Activated T-helper 1 cell treated with anti-CD3 and anti-CD28 coated beads, Interleukin-12 subunit alpha, Interleukin-12 subunit beta, Interleukin-2, Interleukin-4 antibody, amounts not matched to agents 30 ng/mL and 10 ng/mL and 1 ng/mL, durations not matched to agents 14 hours and 24 hours and 36 hours (primary cell): ENCODE results near the gene DKKL1. TPM values are rescaled to one million over a fixed set of nuclear protein-coding genes. Genes with fewer than 3 reads are reported as not detected.

Experiments used
- DNase-seq: peaks from one replicate; pipeline ENCODE4 v3.0.0; 2021; ENCODE audit warnings: low spot score
- H3K27ac Mint-ChIP-seq: one replicate; pipeline ENCODE4 v1.8.0; 2021; ENCODE audit warnings: mild to moderate bottlenecking, mixed read lengths
- H3K27me3 Mint-ChIP-seq: one replicate; pipeline ENCODE4 v1.8.0; 2022; ENCODE audit warnings: mild to moderate bottlenecking, moderate library complexity, mixed read lengths; ENCODE audit not compliant: insufficient read depth
- H3K36me3 Mint-ChIP-seq: one replicate; pipeline ENCODE4 v1.8.0; 2021; ENCODE audit warnings: low read depth, mixed read lengths
- H3K4me1 Mint-ChIP-seq: one replicate; pipeline ENCODE4 v1.8.0; 2021; ENCODE audit warnings: low read depth, mixed read lengths
- H3K4me3 Mint-ChIP-seq: one replicate; pipeline ENCODE4 v1.8.0; 2021; ENCODE audit warnings: mild to moderate bottlenecking, moderate library complexity, mixed read lengths
- H3K9me3 Mint-ChIP-seq: one replicate; pipeline ENCODE4 v1.8.0; 2021; ENCODE audit warnings: mixed read lengths
- intact Hi-C: fragments of 100-400 bp; cut with micrococcal nuclease; formaldehyde crosslinking; loops from one replicate; pipeline ENCODE4 v1.15.1; 2024
- total RNA-seq: library from RNA; stranded (reverse); gene quantifications from 2 replicates; pipeline ENCODE4 v1.2.3, GENCODE V29; 2022

The DKKL1 gene
- total RNA-seq, 1 donor from 2014 or later, result not detected

GRCh38 chr19:49340865-49341718 is 22.6 kb upstream of the DKKL1 start:
- intact Hi-C loops, result no loop called here
- peaks cover 29% of the 10 kb centered on the region for H3K36me3 Mint-ChIP-seq
- DNase-seq, result no peak
- no peaks in the 10 kb centered on the region for H3K9me3 Mint-ChIP-seq
- no peak overlapping the region for H3K27ac Mint-ChIP-seq
- no peaks in the 10 kb centered on the region for H3K27me3 Mint-ChIP-seq
- H3K4me3 Mint-ChIP-seq, result no peak overlapping the region
- H3K4me1 Mint-ChIP-seq, result peaks cover 28% of the 10 kb centered on the region

- Mint-ChIP-seq H3K4me3 (no peak overlapping the region), H3K27ac (no peak overlapping the region), H3K36me3 (peaks cover 27% of the 10 kb centered on the region), H3K4me1 (peaks cover 22% of the 10 kb centered on the region), H3K27me3 (no peaks in the 10 kb centered on the region), H3K9me3 (no peaks in the 10 kb centered on the region)
- DNase-seq, result no peak
- intact Hi-C loops, result no loop called here
Measured at GRCh38 chr19:49342291-49342721, 21.4 kb upstream of the DKKL1 start.

- intact Hi-C loops, result no loop called here
- Mint-ChIP-seq H3K4me1 (peaks cover 21% of the 10 kb centered on the region), H3K27ac (no peak overlapping the region), H3K27me3 (no peaks in the 10 kb centered on the region), H3K9me3 (no peaks in the 10 kb centered on the region), H3K4me3 (no peak overlapping the region), H3K36me3 (peaks cover 22% of the 10 kb centered on the region)
- no peak for DNase-seq
Measured at GRCh38 chr19:49343123-49343522, 20.6 kb upstream of the DKKL1 start.

GRCh38 chr19:49344505-49345423 is 18.9 kb upstream of the DKKL1 start:
- no peak for DNase-seq
- Mint-ChIP-seq H3K4me3 (no peak overlapping the region), H3K9me3 (no peaks in the 10 kb centered on the region), H3K27me3 (no peaks in the 10 kb centered on the region), H3K27ac (no peak overlapping the region), H3K4me1 (peaks cover 14% of the 10 kb centered on the region), H3K36me3 (peaks cover 12% of the 10 kb centered on the region)
- intact Hi-C loops, result no loop called here

- no peak for DNase-seq
- H3K27ac Mint-ChIP-seq, result no peak overlapping the region
- H3K27me3 Mint-ChIP-seq, result peaks cover 3% of the 10 kb centered on the region
- intact Hi-C loops, result no loop called here
- H3K9me3 Mint-ChIP-seq, result no peaks in the 10 kb centered on the region
- H3K4me1 Mint-ChIP-seq, result peaks cover 6% of the 10 kb centered on the region
- H3K36me3 Mint-ChIP-seq, result peaks cover 4% of the 10 kb centered on the region
- no peak overlapping the region for H3K4me3 Mint-ChIP-seq
Measured at GRCh38 chr19:49347191-49347590, 16.5 kb upstream of the DKKL1 start.

GRCh38 chr19:49347835-49348234 is 15.8 kb upstream of the DKKL1 start:
- Mint-ChIP-seq H3K4me1 (peaks cover 6% of the 10 kb centered on the region), H3K4me3 (no peak overlapping the region), H3K27me3 (peaks cover 3% of the 10 kb centered on the region), H3K9me3 (no peaks in the 10 kb centered on the region), H3K27ac (no peak overlapping the region), H3K36me3 (peaks cover 4% of the 10 kb centered on the region)
- intact Hi-C loops, result no loop called here
- DNase-seq, result no peak

GRCh38 chr19:49348305-49349189 is 15.1 kb upstream of the DKKL1 start:
- no peak for DNase-seq
- no peaks in the 10 kb centered on the region for H3K9me3 Mint-ChIP-seq
- peaks cover 6% of the 10 kb centered on the region for H3K4me1 Mint-ChIP-seq
- H3K36me3 Mint-ChIP-seq, result peaks cover 4% of the 10 kb centered on the region
- H3K4me3 Mint-ChIP-seq, result no peak overlapping the region
- intact Hi-C loops, result no loop called here
- H3K27me3 Mint-ChIP-seq, result peaks cover 3% of the 10 kb centered on the region
- no peak overlapping the region for H3K27ac Mint-ChIP-seq

- Mint-ChIP-seq H3K4me3 (no peak overlapping the region), H3K9me3 (no peaks in the 10 kb centered on the region), H3K27ac (no peak overlapping the region), H3K36me3 (peaks cover 3% of the 10 kb centered on the region), H3K27me3 (peaks cover 3% of the 10 kb centered on the region), H3K4me1 (peaks cover 5% of the 10 kb centered on the region)
- intact Hi-C loops, result no loop called here
- DNase-seq, result no peak
Measured at GRCh38 chr19:49349567-49349966, 14.1 kb upstream of the DKKL1 start.

GRCh38 chr19:49355909-49356353 is 7.7 kb upstream of the DKKL1 start:
- Mint-ChIP-seq H3K36me3 (no peaks in the 10 kb centered on the region), H3K4me1 (peaks cover 11% of the 10 kb centered on the region), H3K27ac (no peak overlapping the region), H3K9me3 (no peaks in the 10 kb centered on the region), H3K4me3 (no peak overlapping the region), H3K27me3 (peaks cover 33% of the 10 kb centered on the region)
- intact Hi-C loops, result no loop called here
- no peak for DNase-seq

- H3K4me1 Mint-ChIP-seq, result peaks cover 15% of the 10 kb centered on the region
- no peaks in the 10 kb centered on the region for H3K9me3 Mint-ChIP-seq
- H3K36me3 Mint-ChIP-seq, result no peaks in the 10 kb centered on the region
- intact Hi-C loops, result no loop called here
- H3K27me3 Mint-ChIP-seq, result peaks cover 33% of the 10 kb centered on the region
- DNase-seq, result no peak
- H3K4me3 Mint-ChIP-seq, result no peak overlapping the region
- no peak overlapping the region for H3K27ac Mint-ChIP-seq
Measured at GRCh38 chr19:49356382-49356781, 7.3 kb upstream of the DKKL1 start.

GRCh38 chr19:49357186-49357585 is 6.5 kb upstream of the DKKL1 start:
- H3K4me1 Mint-ChIP-seq, result peaks cover 16% of the 10 kb centered on the region
- intact Hi-C loops, result no loop called here
- H3K27me3 Mint-ChIP-seq, result peaks cover 40% of the 10 kb centered on the region

More at GRCh38 chr19:49357186-49357585, 6.5 kb upstream of the DKKL1 start:
- Mint-ChIP-seq H3K27ac (no peak overlapping the region), H3K36me3 (no peaks in the 10 kb centered on the region), H3K4me3 (no peak overlapping the region), H3K9me3 (no peaks in the 10 kb centered on the region)
- no peak for DNase-seq
